A549 (cell line): ENCODE data around the gene DTD1.

Experiments used
- CEBPB ChIP-seq, 2 experiments: fragments of >200 bp in 1 of 2; sonication (Bioruptor Twin) in 1 of 2; formaldehyde crosslinking in 1 of 2; IDR thresholded peaks; 2 replicates each; pipeline ENCODE4 v1.6.1; 2012 to 2016
- EP300 ChIP-seq, 2 experiments: fragments of >200 bp; sonication (Bioruptor Twin); formaldehyde crosslinking; IDR thresholded peaks; 2 replicates in 1 of 2; 3 replicates in 1 of 2; pipeline ENCODE4 v1.6.1; 2016 to 2017
- FOSB ChIP-seq: fragments of 250-450 bp; sonication (Bioruptor Pico); IDR thresholded peaks from 2 replicates; pipeline ENCODE4 v1.5.0; 2020; ENCODE audit warnings: mild to moderate bottlenecking, moderate library complexity
- GATA3 ChIP-seq: IDR thresholded peaks from 2 replicates; pipeline ENCODE4 v1.6.1; 2012; ENCODE audit warnings: borderline replicate concordance
- JUN ChIP-seq, 2 experiments: fragments of >200 bp; sonication (Bioruptor Twin); formaldehyde crosslinking; IDR thresholded peaks; 2 replicates in 1 of 2; 3 replicates in 1 of 2; pipeline ENCODE4 v1.6.1; 2016 to 2017
- NFE2L2 ChIP-seq: fragments of 150-350 bp; conservative IDR thresholded peaks from 2 replicates; pipeline ENCODE4 v1.6.1; 2014; ENCODE audit warnings: low read length
- NR3C1 ChIP-seq: fragments of >200 bp; sonication (Bioruptor Twin); formaldehyde crosslinking; IDR thresholded peaks from 3 replicates; pipeline ENCODE4 v1.6.1; 2017
- PHF8 ChIP-seq: fragments of 200-600 bp; sonication (generic); IDR thresholded peaks from 2 replicates; pipeline ENCODE4 v1.6.1; 2016; ENCODE audit warnings: low read depth, mild to moderate bottlenecking, antibody characterized with exemption, moderate library complexity, borderline replicate concordance
- POLR2A ChIP-seq: IDR thresholded peaks from 2 replicates; pipeline ENCODE4 v1.6.1; 2012; ENCODE audit warnings: mild to moderate bottlenecking, low read length
- RAD21 ChIP-seq, 2 experiments: fragments of >200 bp in 1 of 2; sonication (Bioruptor Twin) in 1 of 2; formaldehyde crosslinking in 1 of 2; IDR thresholded peaks in 1 of 2; conservative IDR thresholded peaks in 1 of 2; 2 replicates in 1 of 2; 3 replicates in 1 of 2; pipeline ENCODE4 v1.6.1; 2012 to 2018; ENCODE audit warnings: inconsistent platforms in 1 of 2
- ZC3H11A ChIP-seq: fragments of 450-650 bp; IDR thresholded peaks from 2 replicates; pipeline ENCODE4 v1.6.1; 2014; ENCODE audit warnings: antibody characterized with exemption, mild to moderate bottlenecking
- TF ChIP-seq, protein P1 (sequence below): fragments of >200 bp; sonication (Bioruptor Twin); formaldehyde crosslinking; IDR thresholded peaks from 3 replicates; pipeline ENCODE4 v1.5.1; 2016
- TF ChIP-seq, protein P2 (sequence below): IDR thresholded peaks from 2 replicates; pipeline ENCODE4 v1.6.1; 2012

DNA sequence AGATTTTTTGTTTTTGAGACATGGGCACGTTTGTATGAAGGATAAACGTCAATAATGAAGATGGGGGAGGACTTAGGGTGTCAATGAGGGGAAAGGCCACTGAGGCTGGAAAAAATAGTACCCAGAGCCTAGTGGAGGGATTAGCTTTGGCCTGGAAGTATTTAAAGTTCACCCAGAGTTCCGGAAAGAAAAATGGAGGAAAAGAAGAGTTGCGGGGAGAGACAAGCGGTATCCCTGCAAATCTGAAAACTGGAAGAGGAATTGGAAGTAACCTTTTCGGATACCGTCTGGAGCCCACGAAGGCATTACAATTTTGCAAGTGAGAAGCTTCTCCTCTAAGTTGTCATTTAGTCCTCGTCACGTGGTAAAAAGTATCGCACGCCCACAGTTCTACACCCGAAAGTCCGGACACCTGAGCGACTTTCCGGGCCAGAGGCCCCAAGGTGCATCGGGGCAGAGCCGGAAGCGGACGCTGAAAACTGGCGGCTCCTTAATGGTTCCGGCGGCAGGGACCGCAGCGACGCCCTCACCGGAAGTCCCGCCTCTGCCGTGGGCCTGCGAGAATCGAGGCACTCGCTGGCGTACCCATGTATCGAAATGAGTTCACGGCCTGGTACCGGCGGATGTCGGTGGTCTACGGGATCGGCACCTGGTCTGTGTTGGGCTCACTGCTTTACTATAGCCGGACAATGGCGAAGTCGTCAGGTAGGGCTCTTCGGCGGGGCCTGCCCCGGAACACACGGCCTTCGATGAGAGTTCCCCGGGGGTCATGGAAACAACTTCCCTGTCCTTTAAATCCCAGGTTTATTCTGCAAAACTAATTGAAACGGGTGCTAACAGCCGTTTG is 20.7 kb upstream of the DTD1 start, which contains the start of gene SMIM26:
- TF ChIP-seq POLR2A, result peak; percentile 92
- TF ChIP-seq EP300 (IDR thresholded peaks at IDR 0.05), result no peak
- TF ChIP-seq RAD21 (conservative IDR thresholded peaks at IDR 0.05 in 1 of 2, IDR thresholded peaks at IDR 0.05 in 1 of 2), result no peak
- no peak for TF ChIP-seq GATA3
- peak; percentile 92 to 93 for TF ChIP-seq JUN (IDR thresholded peaks at IDR 0.05)
- no peak for TF ChIP-seq FOSB
- TF ChIP-seq, protein P1, sequence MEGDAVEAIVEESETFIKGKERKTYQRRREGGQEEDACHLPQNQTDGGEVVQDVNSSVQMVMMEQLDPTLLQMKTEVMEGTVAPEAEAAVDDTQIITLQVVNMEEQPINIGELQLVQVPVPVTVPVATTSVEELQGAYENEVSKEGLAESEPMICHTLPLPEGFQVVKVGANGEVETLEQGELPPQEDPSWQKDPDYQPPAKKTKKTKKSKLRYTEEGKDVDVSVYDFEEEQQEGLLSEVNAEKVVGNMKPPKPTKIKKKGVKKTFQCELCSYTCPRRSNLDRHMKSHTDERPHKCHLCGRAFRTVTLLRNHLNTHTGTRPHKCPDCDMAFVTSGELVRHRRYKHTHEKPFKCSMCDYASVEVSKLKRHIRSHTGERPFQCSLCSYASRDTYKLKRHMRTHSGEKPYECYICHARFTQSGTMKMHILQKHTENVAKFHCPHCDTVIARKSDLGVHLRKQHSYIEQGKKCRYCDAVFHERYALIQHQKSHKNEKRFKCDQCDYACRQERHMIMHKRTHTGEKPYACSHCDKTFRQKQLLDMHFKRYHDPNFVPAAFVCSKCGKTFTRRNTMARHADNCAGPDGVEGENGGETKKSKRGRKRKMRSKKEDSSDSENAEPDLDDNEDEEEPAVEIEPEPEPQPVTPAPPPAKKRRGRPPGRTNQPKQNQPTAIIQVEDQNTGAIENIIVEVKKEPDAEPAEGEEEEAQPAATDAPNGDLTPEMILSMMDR, result no peak
- no peak for TF ChIP-seq NR3C1
- TF ChIP-seq CEBPB (IDR thresholded peaks at IDR 0.05), result no peak
- TF ChIP-seq ZC3H11A, result no peak
- peak; percentile 80 for TF ChIP-seq PHF8
- TF ChIP-seq, protein P2, sequence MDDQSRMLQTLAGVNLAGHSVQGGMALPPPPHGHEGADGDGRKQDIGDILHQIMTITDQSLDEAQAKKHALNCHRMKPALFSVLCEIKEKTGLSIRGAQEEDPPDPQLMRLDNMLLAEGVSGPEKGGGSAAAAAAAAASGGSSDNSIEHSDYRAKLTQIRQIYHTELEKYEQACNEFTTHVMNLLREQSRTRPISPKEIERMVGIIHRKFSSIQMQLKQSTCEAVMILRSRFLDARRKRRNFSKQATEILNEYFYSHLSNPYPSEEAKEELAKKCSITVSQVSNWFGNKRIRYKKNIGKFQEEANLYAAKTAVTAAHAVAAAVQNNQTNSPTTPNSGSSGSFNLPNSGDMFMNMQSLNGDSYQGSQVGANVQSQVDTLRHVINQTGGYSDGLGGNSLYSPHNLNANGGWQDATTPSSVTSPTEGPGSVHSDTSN, result no peak
- no peak for TF ChIP-seq NFE2L2
